Naive B cell (primary cell): Measurements from ENCODE around the gene CDK14. TPM values are rescaled to one million over a fixed set of nuclear protein-coding genes. Genes with fewer than 3 reads are reported as not detected.

Experiments
- ATAC-seq, 2 donors: fragments of 150-1000 bp; cut with Tn5 transposase; 2 replicates each; pipeline ENCODE4 v1.10.0; 2021; ENCODE audit warnings: low read depth in 2 of 2, mild to moderate bottlenecking in 2 of 2, moderate library complexity in 2 of 2
- DNase-seq: peaks from one replicate; pipeline ENCODE4 v3.0.0; 2022
- H3K27ac Mint-ChIP-seq, 6 donors: one replicate each; pipeline ENCODE4 v1.8.0; 2020 to 2022; ENCODE audit warnings: mild to moderate bottlenecking in 6 of 6, mixed read lengths in 6 of 6, moderate library complexity in 5 of 6, inconsistent platforms in 2 of 6
- H3K27me3 Mint-ChIP-seq, 3 donors: one replicate each; pipeline ENCODE4 v1.8.0; 2021 to 2022; ENCODE audit warnings: mixed read lengths in 3 of 3, mild to moderate bottlenecking in 1 of 3
- H3K36me3 Mint-ChIP-seq, 2 donors: one replicate each; pipeline ENCODE4 v1.8.0; 2020 to 2022; ENCODE audit warnings: mixed read lengths in 2 of 2, inconsistent platforms in 1 of 2, mild to moderate bottlenecking in 1 of 2
- H3K4me1 Mint-ChIP-seq, 3 donors: one replicate each; pipeline ENCODE4 v1.8.0; 2020 to 2022; ENCODE audit warnings: mixed read lengths in 3 of 3, inconsistent platforms in 1 of 3, mild to moderate bottlenecking in 1 of 3, moderate library complexity in 1 of 3
- H3K4me3 Mint-ChIP-seq, 8 donors: one replicate each; pipeline ENCODE4 v1.8.0; 2020 to 2022; ENCODE audit warnings: mild to moderate bottlenecking in 8 of 8, mixed read lengths in 8 of 8, moderate library complexity in 8 of 8, inconsistent platforms in 2 of 8
- H3K9me3 Mint-ChIP-seq, 7 donors: one replicate each; pipeline ENCODE4 v1.8.0; 2020 to 2022; ENCODE audit warnings: mixed read lengths in 7 of 7, mild to moderate bottlenecking in 5 of 7, inconsistent platforms in 2 of 7, moderate library complexity in 1 of 7
- polyA plus RNA-seq, 6 donors: library from polyadenylated mRNA; unstranded; fragments of 300-500 nt; fragmentation: Illumina TruSeq; gene quantifications; one replicate each; pipeline ENCODE4 v1.2.3, GENCODE V29; 2021; ENCODE audit warnings: low read depth in 6 of 6

The CDK14 gene
- polyA plus RNA-seq, 6 donors from 2014 or later, result 22.8 to 55.5 (median 42.3) TPM

DNA sequence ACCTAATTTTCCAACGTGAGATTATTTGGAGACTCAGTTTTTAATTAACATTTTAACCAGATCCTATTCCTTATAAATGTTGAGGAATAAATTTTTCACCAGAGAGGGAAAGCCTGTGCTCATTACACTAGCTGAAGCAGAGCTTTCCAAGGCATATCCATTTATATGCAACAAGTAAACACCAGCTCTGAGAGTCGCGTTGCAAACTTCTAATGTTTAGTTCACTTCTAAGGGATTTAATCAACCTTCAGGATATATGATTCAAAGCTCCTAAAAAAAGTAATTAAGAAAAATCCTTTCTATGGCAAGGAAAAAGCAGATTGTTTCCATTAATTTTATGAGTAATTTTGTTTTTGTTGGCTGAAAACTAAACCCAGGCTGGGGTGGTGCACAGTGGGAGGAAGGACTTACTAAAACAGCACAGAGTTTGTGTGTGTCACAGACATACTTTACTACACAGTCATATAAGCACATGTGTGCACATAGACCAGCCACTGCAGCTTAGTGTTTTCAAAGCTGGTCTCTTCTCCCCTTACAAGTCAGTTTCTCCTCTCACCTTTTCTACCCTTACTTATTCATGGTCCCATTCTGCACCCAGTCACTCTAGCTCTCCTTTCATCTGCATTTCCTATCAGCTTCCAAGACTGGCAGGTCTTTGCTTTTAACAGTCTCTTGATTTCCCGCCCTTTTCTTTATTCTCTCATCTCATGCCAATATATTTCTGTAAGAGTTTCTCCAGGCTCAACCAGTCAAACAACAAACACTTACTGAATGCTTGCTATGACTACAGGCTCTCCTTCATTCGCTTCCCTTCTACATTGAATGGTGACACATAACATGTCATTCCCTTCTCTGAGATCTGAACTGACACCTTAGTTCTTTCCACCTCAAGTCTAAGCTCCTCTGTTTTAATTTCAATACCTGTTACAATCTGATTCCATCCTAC is 587.0 kb downstream of the CDK14 start:
- no peak overlapping the region for H3K4me3 Mint-ChIP-seq
- DNase-seq (no peak), ATAC-seq (no peak)
- peak overlapping the region in 2 of 6 donors; percentile 1 to 41 for H3K27ac Mint-ChIP-seq
- H3K36me3 Mint-ChIP-seq, result peaks cover 6 to 19% of the 10 kb centered on the region in 2 donors
- no peaks in the 10 kb centered on the region for H3K9me3 Mint-ChIP-seq
- peaks cover 0 to 8% (median 2%) of the 10 kb centered on the region in 3 donors for H3K4me1 Mint-ChIP-seq
- H3K27me3 Mint-ChIP-seq, result no peaks in the 10 kb centered on the region

DNA sequence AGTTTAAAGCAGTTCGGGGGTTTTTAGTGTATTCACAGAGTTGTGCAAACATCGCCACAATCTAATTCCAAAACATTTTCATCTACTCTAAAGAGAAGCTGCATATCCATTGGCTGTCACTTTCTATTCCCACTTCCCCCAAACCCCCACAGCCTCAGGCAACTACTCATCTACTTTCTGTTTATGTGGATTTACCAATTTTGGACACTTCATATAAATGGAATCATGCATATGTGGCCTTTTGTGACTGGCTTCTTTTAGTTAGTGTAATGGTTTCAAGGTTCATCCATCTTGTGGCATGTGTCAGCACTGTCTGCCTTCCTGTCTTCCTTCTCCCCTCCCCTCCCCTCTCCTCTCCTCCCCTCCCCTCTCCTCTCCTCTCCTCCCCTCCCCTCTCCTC is 589.6 kb downstream of the CDK14 start:
- peaks cover 6 to 19% of the 10 kb centered on the region in 2 donors for H3K36me3 Mint-ChIP-seq
- H3K27me3 Mint-ChIP-seq, result no peaks in the 10 kb centered on the region
- no peak for ATAC-seq
- no peak overlapping the region for H3K4me3 Mint-ChIP-seq
- no peak overlapping the region for H3K27ac Mint-ChIP-seq
- no peak for DNase-seq
- H3K4me1 Mint-ChIP-seq, result peaks cover 0 to 8% (median 1%) of the 10 kb centered on the region in 3 donors
- no peaks in the 10 kb centered on the region for H3K9me3 Mint-ChIP-seq

DNA sequence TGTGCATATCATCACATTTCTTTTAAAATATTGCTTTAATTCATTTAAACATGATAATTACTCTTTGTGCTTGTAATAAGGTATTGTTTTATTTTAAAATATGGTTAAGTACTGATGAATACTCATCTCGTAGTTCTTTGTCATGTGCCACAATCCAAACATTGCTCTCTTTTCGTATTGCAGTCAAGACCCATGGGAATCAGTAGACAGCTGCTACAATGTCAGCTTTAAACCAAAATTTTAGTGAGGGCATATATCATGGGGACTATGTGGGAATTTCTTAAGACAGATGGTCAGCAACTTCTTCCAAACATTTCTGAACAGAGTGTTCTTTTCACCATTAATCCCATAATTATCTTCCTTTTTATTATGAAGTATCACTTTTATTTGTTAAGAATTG is 590.9 kb downstream of the CDK14 start:
- DNase-seq, result no peak
- H3K27ac Mint-ChIP-seq, result peak overlapping the region in 1 of 6 donors; percentile 41
- no peaks in the 10 kb centered on the region for H3K9me3 Mint-ChIP-seq
- no peaks in the 10 kb centered on the region for H3K27me3 Mint-ChIP-seq
- no peak for ATAC-seq
- H3K36me3 Mint-ChIP-seq, result peaks cover 9 to 19% of the 10 kb centered on the region in 2 donors
- H3K4me1 Mint-ChIP-seq, result peaks cover 0 to 8% (median 0%) of the 10 kb centered on the region in 3 donors
- no peak overlapping the region for H3K4me3 Mint-ChIP-seq

DNA sequence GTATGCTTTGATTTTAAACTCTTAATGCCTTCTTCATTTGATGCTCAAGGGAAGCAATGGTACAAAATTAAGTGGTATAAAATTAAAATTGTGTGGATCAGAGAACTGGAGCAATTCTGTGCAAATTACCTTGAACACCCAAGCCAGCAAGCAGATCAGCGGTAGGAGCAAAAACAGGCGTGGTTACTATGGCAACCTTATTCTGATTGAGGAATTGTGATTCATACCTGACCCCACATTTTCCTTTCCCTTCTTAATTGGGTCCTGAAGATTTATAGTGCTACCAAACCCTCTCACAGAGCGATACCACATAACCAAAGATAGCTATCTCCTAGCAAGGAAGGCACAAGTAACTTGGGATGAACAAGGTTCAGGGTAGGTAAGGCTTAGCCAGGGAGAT is 595.6 kb downstream of the CDK14 start:
- Mint-ChIP-seq H3K36me3 (peaks cover 12 to 13% of the 10 kb centered on the region in 2 donors), H3K4me1 (peaks cover 0 to 9% (median 7%) of the 10 kb centered on the region in 3 donors), H3K27ac (peak overlapping the region in 1 of 6 donors; percentile 30), H3K9me3 (no peaks in the 10 kb centered on the region), H3K4me3 (no peak overlapping the region), H3K27me3 (no peaks in the 10 kb centered on the region)
- ATAC-seq, result no peak
- no peak for DNase-seq

DNA sequence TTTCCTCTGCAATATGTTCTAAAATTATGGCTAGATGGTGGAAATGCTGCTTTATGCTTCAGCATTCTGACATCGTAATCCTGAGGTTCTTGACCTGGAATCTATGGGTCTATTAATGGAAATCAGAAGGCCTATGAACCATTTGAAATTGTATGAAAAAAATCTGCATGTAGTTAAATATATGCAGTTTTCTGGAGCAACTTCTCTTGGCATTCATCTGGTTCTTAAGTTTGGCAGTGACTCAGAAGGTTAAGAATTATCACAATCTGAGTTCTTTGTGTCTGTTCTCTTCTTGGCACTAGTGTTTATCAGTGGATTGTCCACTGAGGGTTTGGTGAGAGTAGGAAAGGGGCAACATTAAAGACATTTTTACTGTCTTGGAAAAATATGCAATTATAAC is 597.0 kb downstream of the CDK14 start:
- Mint-ChIP-seq H3K4me3 (no peak overlapping the region), H3K36me3 (peaks cover 12 to 13% of the 10 kb centered on the region in 2 donors)
- no peak for DNase-seq

DNA sequence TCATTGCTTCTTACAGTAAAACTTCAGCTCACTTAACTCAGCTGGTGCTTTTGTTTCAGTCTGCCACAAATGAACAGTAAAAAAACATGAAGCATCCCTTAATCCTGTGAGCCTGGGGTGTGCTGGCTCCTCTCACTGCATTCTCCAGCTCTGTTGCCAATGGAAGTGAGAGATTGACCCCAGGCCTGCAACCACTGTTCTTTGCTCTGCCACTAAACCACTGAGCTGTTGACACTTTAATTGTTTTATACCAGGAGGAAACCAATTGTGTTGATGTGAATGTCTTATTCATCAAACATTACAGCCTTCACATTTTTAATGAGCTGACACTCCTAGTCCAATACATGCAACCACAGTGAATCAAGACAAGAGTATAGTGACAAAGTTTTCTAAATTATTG is 598.7 kb downstream of the CDK14 start:
- no peak for DNase-seq
- Mint-ChIP-seq H3K27ac (no peak overlapping the region), H3K27me3 (no peaks in the 10 kb centered on the region), H3K9me3 (no peaks in the 10 kb centered on the region), H3K4me1 (peaks cover 0 to 9% (median 7%) of the 10 kb centered on the region in 3 donors), H3K36me3 (peaks cover 12 to 13% of the 10 kb centered on the region in 2 donors), H3K4me3 (no peak overlapping the region)
- no peak for ATAC-seq

More for the DNA sequence above, 597.0 kb downstream of the CDK14 start:
- Mint-ChIP-seq H3K27me3 (no peaks in the 10 kb centered on the region), H3K4me1 (peaks cover 0 to 9% (median 7%) of the 10 kb centered on the region in 3 donors), H3K27ac (no peak overlapping the region), H3K9me3 (no peaks in the 10 kb centered on the region)
- ATAC-seq, result no peak

DNA sequence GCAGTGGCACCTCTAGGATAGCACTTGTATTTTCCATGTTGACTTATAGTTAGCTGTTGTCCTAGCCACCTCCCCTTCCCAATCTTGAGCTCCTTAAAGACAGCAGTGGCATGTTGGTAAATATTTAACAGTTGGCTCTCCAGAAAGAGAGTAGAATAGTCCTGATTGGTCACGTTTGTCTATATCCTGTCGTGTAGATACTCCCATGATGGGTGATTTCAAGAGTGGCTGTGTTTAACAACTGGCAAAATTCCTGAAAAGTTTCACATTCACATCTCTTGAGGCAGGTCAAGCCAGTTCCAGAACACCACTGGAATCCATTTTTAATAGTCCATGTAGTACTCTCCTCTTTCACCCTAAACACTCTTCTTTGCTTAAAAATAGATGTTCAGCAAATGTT is 599.9 kb downstream of the CDK14 start:
- Mint-ChIP-seq H3K27me3 (no peaks in the 10 kb centered on the region), H3K4me3 (peak overlapping the region in 1 of 8 donors; percentile 38), H3K4me1 (peaks cover 0 to 9% (median 7%) of the 10 kb centered on the region in 3 donors), H3K27ac (no peak overlapping the region), H3K9me3 (no peaks in the 10 kb centered on the region), H3K36me3 (peaks cover 12 to 13% of the 10 kb centered on the region in 2 donors)
- no peak for ATAC-seq
- DNase-seq, result no peak

DNA sequence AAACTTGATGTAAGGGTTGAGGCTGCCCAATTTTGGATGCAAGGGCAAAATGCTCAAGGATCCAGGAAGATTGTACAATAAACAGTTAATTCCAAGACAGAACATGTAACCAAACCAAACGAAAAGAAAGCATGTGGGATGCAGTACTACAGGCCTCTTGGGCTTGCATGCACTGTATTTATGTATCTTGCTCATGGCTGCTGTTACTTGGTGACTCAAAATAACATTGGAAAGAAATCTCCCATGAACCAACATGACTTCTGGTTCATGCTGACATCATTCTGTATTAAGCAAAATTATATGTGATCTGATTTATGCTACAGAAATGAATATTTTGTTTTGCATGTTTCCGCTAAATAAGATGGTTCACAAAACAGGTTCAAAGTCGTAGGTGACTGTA is 602.2 kb downstream of the CDK14 start:
- Mint-ChIP-seq H3K4me1 (peaks cover 15 to 21% (median 20%) of the 10 kb centered on the region in 3 donors), H3K9me3 (peaks cover 0 to 1% (median 0%) of the 10 kb centered on the region in 7 donors)
- DNase-seq, result no peak

DNA sequence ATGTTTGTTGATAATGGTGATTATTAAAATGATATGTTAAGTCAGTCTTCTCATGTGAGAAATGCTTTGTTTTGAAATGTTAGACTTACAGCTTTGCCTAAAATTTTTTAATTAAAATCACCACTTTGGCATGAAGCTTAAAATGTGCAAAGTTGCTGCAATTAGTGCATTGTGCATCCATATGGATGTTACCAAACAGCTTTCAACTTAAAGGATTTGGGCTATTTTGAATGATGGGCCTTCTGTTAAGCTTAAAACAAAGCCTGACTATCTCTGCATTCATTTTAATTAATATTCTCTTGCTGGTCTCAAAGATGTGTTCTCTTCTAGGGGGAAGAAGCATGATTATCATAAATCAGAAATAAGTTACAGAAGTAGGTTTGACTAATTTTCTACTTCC is 603.5 kb downstream of the CDK14 start:
- Mint-ChIP-seq H3K36me3 (peaks cover 23 to 25% of the 10 kb centered on the region in 2 donors), H3K27me3 (no peaks in the 10 kb centered on the region), H3K9me3 (peaks cover 0 to 6% (median 0%) of the 10 kb centered on the region in 7 donors), H3K4me1 (peaks cover 16 to 23% (median 21%) of the 10 kb centered on the region in 3 donors), H3K27ac (peak overlapping the region in 1 of 6 donors; percentile 33), H3K4me3 (no peak overlapping the region)
- DNase-seq (no peak), ATAC-seq (no peak)

More for the DNA sequence above, 602.2 kb downstream of the CDK14 start:
- H3K36me3 Mint-ChIP-seq, result peaks cover 13 to 16% of the 10 kb centered on the region in 2 donors
- no peak for ATAC-seq
- H3K27me3 Mint-ChIP-seq, result no peaks in the 10 kb centered on the region
- H3K4me3 Mint-ChIP-seq, result no peak overlapping the region
- H3K27ac Mint-ChIP-seq, result no peak overlapping the region

DNA sequence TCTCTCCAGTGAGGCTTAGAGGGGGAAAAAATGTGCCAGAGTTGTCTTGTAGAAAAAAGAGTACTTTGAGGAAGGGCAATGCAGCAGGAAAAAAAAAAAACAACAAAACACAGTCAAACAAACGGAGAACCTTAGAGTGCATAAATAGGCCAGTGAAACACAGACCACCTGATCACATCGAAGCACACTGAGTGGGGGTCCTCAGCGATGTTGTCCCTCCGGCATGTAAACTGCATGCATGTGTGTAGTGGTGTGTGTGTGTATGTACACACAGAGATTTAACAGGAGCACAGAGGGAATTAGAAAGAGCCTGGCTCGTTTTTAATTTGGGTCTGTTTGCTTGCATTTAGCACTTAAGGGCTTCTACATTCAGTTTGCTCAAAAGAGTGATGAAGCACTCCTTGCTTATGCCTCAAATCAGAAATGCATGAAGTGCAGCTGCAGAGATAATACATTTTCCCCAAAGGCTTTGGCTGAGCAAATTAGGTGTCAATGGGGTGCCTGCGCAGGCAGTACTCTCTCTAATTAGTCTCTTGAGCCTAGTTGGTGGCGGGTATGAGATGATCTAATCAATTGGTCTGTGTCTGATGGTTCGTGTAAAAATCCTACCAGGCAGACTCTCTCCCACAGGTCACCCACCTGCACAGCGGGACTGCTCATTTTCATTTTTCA is 605.5 kb downstream of the CDK14 start:
- ATAC-seq, result no peak
- Mint-ChIP-seq H3K27ac (peak overlapping the region in 2 of 6 donors; percentile 1 to 67), H3K4me3 (no peak overlapping the region), H3K36me3 (peaks cover 17 to 19% of the 10 kb centered on the region in 2 donors), H3K27me3 (no peaks in the 10 kb centered on the region), H3K9me3 (peaks cover 0 to 6% (median 0%) of the 10 kb centered on the region in 7 donors), H3K4me1 (peaks cover 12 to 16% (median 16%) of the 10 kb centered on the region in 3 donors)
- DNase-seq, result no peak

DNA sequence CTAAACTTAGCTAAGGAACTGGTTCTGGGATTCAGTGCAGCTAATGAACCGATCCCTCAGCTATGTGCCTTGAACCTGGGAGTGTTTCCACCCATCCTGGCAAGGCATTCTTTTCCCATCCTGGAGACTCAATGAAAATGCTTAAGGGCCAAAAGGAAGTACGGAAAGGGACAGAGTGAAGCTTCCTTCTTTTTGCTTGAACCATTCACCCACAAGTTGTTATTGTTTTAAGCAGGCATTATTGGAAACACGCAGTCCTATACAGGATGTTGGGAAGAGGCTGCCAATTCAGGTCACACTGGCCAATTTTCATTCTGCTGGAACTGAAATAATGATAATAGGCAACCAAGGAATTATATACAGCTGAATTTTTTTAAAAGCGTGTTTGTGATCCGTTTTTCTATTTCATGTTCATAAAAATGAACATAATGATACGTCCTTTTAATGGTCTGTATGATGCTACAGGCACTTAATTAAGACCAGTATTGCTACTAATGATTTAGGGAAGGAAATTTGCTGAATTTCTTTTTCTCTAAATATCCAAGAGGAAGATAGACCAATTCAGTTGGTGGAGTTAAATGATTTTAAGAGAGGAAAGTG is 610.3 kb downstream of the CDK14 start:
- peaks cover 0 to 6% (median 0%) of the 10 kb centered on the region in 7 donors for H3K9me3 Mint-ChIP-seq
- no peak overlapping the region for H3K27ac Mint-ChIP-seq
- DNase-seq (no peak), ATAC-seq (no peak)
- H3K27me3 Mint-ChIP-seq, result no peaks in the 10 kb centered on the region
- no peak overlapping the region for H3K4me3 Mint-ChIP-seq
- peaks cover 8 to 13% (median 12%) of the 10 kb centered on the region in 3 donors for H3K4me1 Mint-ChIP-seq
- peaks cover 31 to 40% of the 10 kb centered on the region in 2 donors for H3K36me3 Mint-ChIP-seq

DNA sequence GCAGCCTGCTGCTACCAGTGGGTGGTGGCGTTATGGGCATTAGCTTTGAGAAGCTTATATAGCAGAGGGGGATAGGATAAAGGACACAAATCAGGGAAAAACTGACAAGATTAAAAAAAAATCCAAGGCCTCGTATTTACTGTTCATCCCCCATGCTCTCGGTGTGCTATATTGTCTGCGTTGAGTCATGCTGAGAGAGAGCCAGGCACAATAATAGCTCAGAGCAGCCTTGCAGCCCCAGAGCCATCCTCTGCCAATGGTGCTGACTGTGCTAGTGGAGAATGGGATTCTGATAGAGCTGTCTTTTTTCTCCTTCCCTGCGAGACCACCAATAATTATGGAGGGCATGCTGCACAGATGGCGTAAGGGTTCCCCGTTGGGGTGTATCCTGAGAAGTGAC is 616.5 kb downstream of the CDK14 start:
- Mint-ChIP-seq H3K4me3 (no peak overlapping the region), H3K27ac (no peak overlapping the region), H3K4me1 (no peaks in the 10 kb centered on the region), H3K27me3 (no peaks in the 10 kb centered on the region), H3K9me3 (peaks cover 0 to 12% (median 6%) of the 10 kb centered on the region in 7 donors), H3K36me3 (peaks cover 17 to 19% of the 10 kb centered on the region in 2 donors)
- ATAC-seq (no peak), DNase-seq (no peak)

DNA sequence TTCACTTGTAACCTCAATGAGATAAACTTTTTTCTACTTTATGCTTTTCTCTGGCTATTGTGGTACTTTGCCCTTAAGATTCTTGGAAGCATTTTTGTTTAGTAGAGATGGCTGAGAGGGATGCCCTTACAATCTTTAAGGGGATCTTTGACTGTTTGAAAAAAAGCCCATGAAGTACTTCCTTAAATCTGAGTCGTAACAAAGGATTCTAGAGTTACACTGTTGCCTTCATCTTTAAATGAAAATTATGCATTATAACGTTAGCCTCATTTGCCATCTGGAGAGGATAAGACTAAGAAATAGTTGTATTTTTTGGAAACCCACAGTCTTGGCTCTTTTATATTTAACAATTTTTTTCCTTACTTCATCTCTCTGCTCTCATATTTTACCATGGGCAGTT is 630.3 kb downstream of the CDK14 start:
- Mint-ChIP-seq H3K27me3 (peaks cover 0 to 5% (median 0%) of the 10 kb centered on the region in 3 donors), H3K4me1 (no peaks in the 10 kb centered on the region), H3K4me3 (no peak overlapping the region), H3K9me3 (peaks cover 0 to 4% (median 0%) of the 10 kb centered on the region in 7 donors), H3K27ac (no peak overlapping the region), H3K36me3 (no peaks in the 10 kb centered on the region)
- ATAC-seq (no peak), DNase-seq (no peak)
